ENCODE measurements around the gene PKNOX2.

DNA sequence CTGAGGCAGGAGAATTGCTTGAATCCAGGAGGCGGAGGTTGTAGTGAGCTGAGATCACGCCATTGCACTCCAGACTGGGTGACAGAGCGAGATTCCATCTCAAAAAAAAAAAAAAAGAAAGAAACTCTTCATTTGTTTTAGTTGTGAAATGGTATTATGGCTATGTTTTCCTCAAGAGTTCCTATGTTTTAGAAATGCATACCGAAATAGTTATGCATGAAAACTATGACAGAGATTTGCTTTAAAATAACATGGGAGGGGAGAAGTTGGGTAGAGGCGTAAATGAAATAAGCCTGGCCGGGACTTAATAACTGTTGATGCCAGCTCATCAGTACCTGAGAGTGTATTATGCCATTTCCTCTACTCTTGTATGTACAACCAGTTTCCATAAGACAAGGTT lies 283.2 kb downstream of the PKNOX2 start:
- no peak for TF ChIP-seq CTCF (IDR thresholded peaks at IDR 0.05)
- TF ChIP-seq POLR2A (IDR thresholded peaks at IDR 0.05): no peak
